Right atrium auricular region (tissue), 2 donors: ENCODE measurements around the gene ACTA2. TPM values are rescaled to one million over a fixed set of nuclear protein-coding genes. Genes with fewer than 3 reads are reported as not detected.
A peak's percentile ranks its signal among the peaks of the same experiment; 100 is the strongest.

Experiments used
- DNase-seq: peaks from one replicate; pipeline ENCODE4 v3.0.0-alpha.2; 2019; ENCODE audit warnings: low spot score
- H3K27ac ChIP-seq, 2 donors: fragments of 200-600 bp; sonication (generic); 1 replicate in 1 of 2; 2 replicates in 1 of 2; pipeline ENCODE4 v1.5.1; 2016 to 2019
- H3K27me3 ChIP-seq, 2 donors: fragments of 200-600 bp; sonication (generic); one replicate each; pipeline versions ENCODE4 v1.5.1 to v1.6.0; 2017 to 2019
- H3K36me3 ChIP-seq: fragments of 200-600 bp; sonication (generic); one replicate; pipeline ENCODE4 v1.5.1; 2016
- H3K4me1 ChIP-seq, 2 donors: fragments of 200-600 bp; sonication (generic); one replicate each; pipeline versions ENCODE4 v1.5.1 to v1.6.0; 2017 to 2019
- H3K4me3 ChIP-seq, 2 donors: fragments of 200-600 bp; sonication (generic); 1 replicate in 1 of 2; 2 replicates in 1 of 2; pipeline ENCODE4 v1.5.1; 2017 to 2019; ENCODE audit warnings: mild to moderate bottlenecking in 1 of 2, moderate library complexity in 1 of 2
- H3K9me3 ChIP-seq, 2 donors: fragments of 200-600 bp; sonication (generic); one replicate each; pipeline ENCODE4 v1.5.1; 2019
- total RNA-seq, 2 donors: library from RNA; depleted of rRNA; stranded (reverse); fragments of >200 nt; gene quantifications; one replicate each; pipeline ENCODE4 v1.1.0, GENCODE V29; 2016
- TF ChIP-seq, protein P1 (sequence below), 2 donors: fragments of 200-600 bp; sonication (generic); IDR thresholded peaks; one replicate each; pipeline ENCODE4 v1.5.1; 2019; ENCODE audit warnings: antibody characterized with exemption in 2 of 2

Gene ACTA2
- total RNA-seq, 2 donors from 2014 or later, result 934 to 1,936 TPM

DNA sequence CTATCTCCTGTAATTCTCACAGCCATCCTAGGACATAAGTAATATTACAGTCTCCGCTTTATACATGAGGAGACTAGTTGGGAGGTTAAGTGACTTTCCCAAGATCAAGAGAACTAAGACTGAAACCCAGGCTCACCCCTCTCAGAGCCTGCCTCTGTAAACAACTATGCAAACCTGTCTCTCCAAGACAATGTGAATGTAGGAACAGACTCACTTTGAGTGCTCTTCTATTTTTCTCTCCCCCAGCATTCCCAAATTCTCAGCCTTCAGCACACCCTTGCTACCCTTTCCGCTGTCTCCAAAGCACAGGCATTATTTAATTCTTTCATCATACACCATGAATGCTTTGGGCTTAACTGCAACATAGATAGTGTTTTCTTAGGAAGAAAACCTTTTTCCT, 13.6 kb downstream of the ACTA2 start:
- Histone ChIP-seq H3K36me3 (peaks cover 91% of the 10 kb centered on the region), H3K4me1 (peaks cover 0 to 26% of the 10 kb centered on the region in 2 donors), H3K27ac (peak overlapping the region in 1 of 2 donors; percentile 1), H3K27me3 (no peaks in the 10 kb centered on the region), H3K4me3 (no peak overlapping the region), H3K9me3 (no peaks in the 10 kb centered on the region)
- TF ChIP-seq, protein P1, sequence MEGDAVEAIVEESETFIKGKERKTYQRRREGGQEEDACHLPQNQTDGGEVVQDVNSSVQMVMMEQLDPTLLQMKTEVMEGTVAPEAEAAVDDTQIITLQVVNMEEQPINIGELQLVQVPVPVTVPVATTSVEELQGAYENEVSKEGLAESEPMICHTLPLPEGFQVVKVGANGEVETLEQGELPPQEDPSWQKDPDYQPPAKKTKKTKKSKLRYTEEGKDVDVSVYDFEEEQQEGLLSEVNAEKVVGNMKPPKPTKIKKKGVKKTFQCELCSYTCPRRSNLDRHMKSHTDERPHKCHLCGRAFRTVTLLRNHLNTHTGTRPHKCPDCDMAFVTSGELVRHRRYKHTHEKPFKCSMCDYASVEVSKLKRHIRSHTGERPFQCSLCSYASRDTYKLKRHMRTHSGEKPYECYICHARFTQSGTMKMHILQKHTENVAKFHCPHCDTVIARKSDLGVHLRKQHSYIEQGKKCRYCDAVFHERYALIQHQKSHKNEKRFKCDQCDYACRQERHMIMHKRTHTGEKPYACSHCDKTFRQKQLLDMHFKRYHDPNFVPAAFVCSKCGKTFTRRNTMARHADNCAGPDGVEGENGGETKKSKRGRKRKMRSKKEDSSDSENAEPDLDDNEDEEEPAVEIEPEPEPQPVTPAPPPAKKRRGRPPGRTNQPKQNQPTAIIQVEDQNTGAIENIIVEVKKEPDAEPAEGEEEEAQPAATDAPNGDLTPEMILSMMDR (IDR thresholded peaks at IDR 0.05), result no peak
- no peak for DNase-seq

GRCh38 chr10:88938039-88938438, 14.5 kb downstream of the ACTA2 start:
- TF ChIP-seq, protein P1 (IDR thresholded peaks at IDR 0.05), result no peak
- Histone ChIP-seq H3K27ac (no peak overlapping the region), H3K36me3 (peaks cover 82% of the 10 kb centered on the region), H3K4me3 (no peak overlapping the region), H3K9me3 (no peaks in the 10 kb centered on the region), H3K27me3 (no peaks in the 10 kb centered on the region), H3K4me1 (peaks cover 0 to 25% of the 10 kb centered on the region in 2 donors)
- no peak for DNase-seq

DNA sequence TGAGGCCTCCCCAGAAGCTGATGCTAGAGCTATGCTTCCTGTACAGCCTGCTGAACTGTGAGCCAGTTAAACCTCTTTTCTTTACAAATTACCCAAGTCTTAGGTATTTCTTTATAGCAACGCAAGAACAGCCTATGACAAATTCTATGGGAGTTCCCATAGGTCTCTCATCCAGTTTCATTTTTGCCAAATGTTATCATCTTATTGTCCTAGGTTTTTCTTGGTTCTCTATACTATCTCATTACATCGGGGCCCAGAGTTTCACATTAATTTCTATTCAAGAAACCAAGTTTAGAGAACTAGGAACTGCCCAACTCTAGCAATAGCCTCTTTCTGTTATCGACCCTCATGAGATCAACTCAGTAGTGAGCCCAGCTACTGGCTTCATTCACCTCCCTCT, 15.9 kb downstream of the ACTA2 start:
- Histone ChIP-seq H3K36me3 (peaks cover 68% of the 10 kb centered on the region), H3K27ac (peak overlapping the region in 1 of 2 donors; percentile 25), H3K4me1 (peaks cover 0 to 16% of the 10 kb centered on the region in 2 donors), H3K27me3 (no peaks in the 10 kb centered on the region), H3K9me3 (no peaks in the 10 kb centered on the region), H3K4me3 (no peak overlapping the region)
- no peak for DNase-seq
- TF ChIP-seq, protein P1 (IDR thresholded peaks at IDR 0.05), result no peak

DNA sequence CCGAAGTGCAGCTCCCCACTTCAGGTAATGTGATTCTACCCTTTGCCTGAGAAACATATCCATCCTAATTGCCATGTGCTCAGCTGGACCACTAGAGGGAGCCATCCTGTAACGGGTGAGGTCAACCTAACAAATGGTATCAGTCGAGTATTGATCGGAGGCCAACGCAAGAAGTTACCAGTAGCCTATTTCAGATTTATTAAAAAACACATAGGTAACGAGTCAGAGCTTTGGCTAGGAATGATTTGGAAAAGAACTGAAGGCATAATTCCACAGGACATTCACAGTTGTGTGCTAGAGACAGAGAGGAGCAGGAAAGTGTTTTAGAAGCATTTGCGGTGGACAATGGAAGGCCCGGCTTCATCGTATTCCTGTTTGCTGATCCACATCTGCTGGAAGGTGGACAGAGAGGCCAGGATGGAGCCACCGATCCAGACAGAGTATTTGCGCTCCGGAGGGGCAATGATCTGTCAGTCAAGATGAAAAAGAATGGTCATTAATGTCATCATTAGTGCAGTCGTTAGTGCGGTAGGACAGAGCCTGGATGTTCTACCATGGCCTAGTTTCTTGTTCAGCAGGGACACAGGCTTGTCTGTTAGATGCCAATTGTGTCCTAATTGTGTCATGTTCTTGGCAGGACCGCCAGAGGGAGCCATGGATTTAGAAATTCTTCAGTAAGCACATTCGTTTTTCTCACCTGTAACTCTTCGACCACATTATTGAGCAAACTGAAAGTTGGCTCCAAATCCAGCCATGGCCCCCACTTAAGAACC, 17.5 kb downstream of the ACTA2 start:
- TF ChIP-seq, protein P1 (IDR thresholded peaks at IDR 0.05), result peak; percentile 74 to 78

DNA sequence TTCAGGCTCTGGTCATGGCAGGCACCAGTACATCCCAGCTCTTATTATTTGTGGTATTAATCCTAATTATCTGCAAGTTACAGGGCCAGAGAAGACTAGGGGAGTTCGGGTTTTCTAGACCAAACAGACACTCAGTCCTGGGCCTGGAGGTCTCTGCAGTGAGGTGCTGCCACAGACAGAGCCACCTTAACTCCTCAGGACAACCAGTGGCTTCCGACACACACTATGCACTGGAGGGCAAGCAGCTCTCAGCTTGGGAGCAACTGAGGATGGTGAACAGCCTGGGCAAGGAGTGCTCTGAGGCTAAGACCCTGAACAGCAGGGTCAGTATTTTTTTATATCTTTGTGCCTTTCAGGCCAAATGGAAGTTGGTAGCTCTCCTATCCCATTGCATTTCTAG, 19.0 kb downstream of the ACTA2 start:
- no peak overlapping the region for H3K4me3 ChIP-seq
- DNase-seq, result no peak
- peaks cover 0 to 23% of the 10 kb centered on the region in 2 donors for H3K4me1 ChIP-seq
- H3K27me3 ChIP-seq, result no peaks in the 10 kb centered on the region
- peaks cover 37% of the 10 kb centered on the region for H3K36me3 ChIP-seq
- no peaks in the 10 kb centered on the region for H3K9me3 ChIP-seq
- TF ChIP-seq, protein P1 (IDR thresholded peaks at IDR 0.05), result no peak
- H3K27ac ChIP-seq, result peak overlapping the region in 1 of 2 donors; percentile 18

More for the DNA sequence above, 17.5 kb downstream of the ACTA2 start:
- Histone ChIP-seq H3K9me3 (no peaks in the 10 kb centered on the region), H3K4me1 (peaks cover 0 to 30% of the 10 kb centered on the region in 2 donors), H3K36me3 (peaks cover 52% of the 10 kb centered on the region), H3K27me3 (no peaks in the 10 kb centered on the region), H3K4me3 (no peak overlapping the region), H3K27ac (peak overlapping the region; percentile 35 to 47)
- peak; percentile 92 for DNase-seq
